SK-N-SH treated with all-trans-retinoic acid at 6 μM for 48 hours (cell line): ENCODE data around the gene PET100.

ENCODE experiments used
- ATAC-seq: fragments of 200-7000 bp; cut with Tn5 transposase; 3 replicates; pipeline ENCODE4 v1.9.1; 2020; ENCODE audit warnings: mild to moderate bottlenecking, moderate library complexity
- ARNTL ChIP-seq: fragments of 450-650 bp; formaldehyde crosslinking; IDR thresholded peaks from 2 replicates; pipeline ENCODE4 v1.5.0; 2020; ENCODE audit warnings: low read depth, mild to moderate bottlenecking, moderate library complexity, borderline replicate concordance
- CREB5 ChIP-seq: fragments of 250-450 bp; sonication (Bioruptor Pico); IDR thresholded peaks from 2 replicates; pipeline ENCODE4 v1.5.1; 2020; ENCODE audit warnings: low read depth, mild to moderate bottlenecking, moderate library complexity
- CSDC2 ChIP-seq: fragments of 250-450 bp; sonication (Bioruptor Pico); IDR thresholded peaks from 2 replicates; pipeline ENCODE4 v1.5.0; 2020; ENCODE audit warnings: mild to moderate bottlenecking, moderate library complexity
- CSRNP3 ChIP-seq: fragments of 250-450 bp; sonication (Bioruptor Pico); IDR thresholded peaks from 2 replicates; pipeline ENCODE4 v1.5.1; 2021; ENCODE audit warnings: mild to moderate bottlenecking, moderate library complexity
- ESRRG ChIP-seq: fragments of 250-450 bp; sonication (Bioruptor Pico); IDR thresholded peaks from 2 replicates; pipeline ENCODE4 v1.6.1; 2021; ENCODE audit warnings: mild to moderate bottlenecking
- GLIS3 ChIP-seq: fragments of 250-450 bp; sonication (Bioruptor Pico); IDR thresholded peaks from 2 replicates; pipeline ENCODE4 v1.5.0; 2020; ENCODE audit warnings: mild to moderate bottlenecking, moderate library complexity
- ISL1 ChIP-seq: fragments of 250-450 bp; sonication (Bioruptor Pico); IDR thresholded peaks from 2 replicates; pipeline ENCODE4 v2.1.2; 2022; ENCODE audit warnings: mild to moderate bottlenecking, moderate library complexity
- PATZ1 ChIP-seq: fragments of 250-450 bp; sonication (Bioruptor Pico); IDR thresholded peaks from 2 replicates; pipeline ENCODE4 v1.8.0; 2020; ENCODE audit warnings: mild to moderate bottlenecking, moderate library complexity, borderline replicate concordance
- POU6F1 ChIP-seq: fragments of 250-450 bp; sonication (Bioruptor Pico); IDR thresholded peaks from 2 replicates; pipeline ENCODE4 v1.8.0; 2021; ENCODE audit warnings: low read depth, mild to moderate bottlenecking, moderate library complexity, borderline replicate concordance
- PPARA ChIP-seq: fragments of 250-450 bp; sonication (Bioruptor Pico); IDR thresholded peaks from 2 replicates; pipeline ENCODE4 v1.5.0; 2020; ENCODE audit warnings: mild to moderate bottlenecking, borderline replicate concordance
- RARB ChIP-seq: fragments of 250-450 bp; sonication (Bioruptor Pico); IDR thresholded peaks from 2 replicates; pipeline ENCODE4 v1.8.0; 2021; ENCODE audit warnings: mild to moderate bottlenecking, moderate library complexity
- TCF4 ChIP-seq: fragments of 250-450 bp; sonication (Bioruptor Pico); IDR thresholded peaks from 2 replicates; pipeline ENCODE4 v1.8.0; 2021; ENCODE audit warnings: mild to moderate bottlenecking, moderate library complexity, borderline replicate concordance
- TSHZ2 ChIP-seq: fragments of 250-450 bp; sonication (Bioruptor Pico); IDR thresholded peaks from 2 replicates; pipeline ENCODE4 v1.5.0; 2020; ENCODE audit warnings: mild to moderate bottlenecking, moderate library complexity
- ZC3H10 ChIP-seq: fragments of 250-450 bp; sonication (Bioruptor Pico); IDR thresholded peaks from 2 replicates; pipeline ENCODE4 v1.5.1; 2021; ENCODE audit warnings: mild to moderate bottlenecking, moderate library complexity
- ZNF565 ChIP-seq: fragments of 450-650 bp; formaldehyde crosslinking; conservative IDR thresholded peaks from 2 replicates; pipeline ENCODE4 v1.5.0; 2020; ENCODE audit warnings: low read depth, mild to moderate bottlenecking, moderate library complexity
- ZNF70 ChIP-seq: fragments of 450-650 bp; formaldehyde crosslinking; IDR thresholded peaks from 2 replicates; pipeline ENCODE4 v1.5.0; 2020; ENCODE audit warnings: mild to moderate bottlenecking, moderate library complexity

PET100 gene

GRCh38 chr19:7646426-7646700 is 16.8 kb downstream of the PET100 start:
- ATAC-seq = no peak
- TF ChIP-seq TSHZ2 (CRISPR knock-in tag) = no peak
- no peak for TF ChIP-seq PATZ1 (CRISPR knock-in tag)
- no peak for TF ChIP-seq TCF4 (CRISPR knock-in tag)

- ATAC-seq = no peak
- no peak for TF ChIP-seq ISL1 (CRISPR knock-in tag)
- no peak for TF ChIP-seq CSDC2 (CRISPR knock-in tag)
- TF ChIP-seq RARB (CRISPR knock-in tag) = no peak
- no peak for TF ChIP-seq ZNF70
- TF ChIP-seq TCF4 (CRISPR knock-in tag) = no peak
- TF ChIP-seq POU6F1 (CRISPR knock-in tag) = no peak
- no peak for TF ChIP-seq ZC3H10 (CRISPR knock-in tag)
- TF ChIP-seq ESRRG (CRISPR knock-in tag) = no peak
- no peak for TF ChIP-seq CSRNP3 (CRISPR knock-in tag)
- no peak for TF ChIP-seq CREB5 (CRISPR knock-in tag)
- TF ChIP-seq ZNF565 (CRISPR knock-in tag) = no peak
- no peak for TF ChIP-seq GLIS3 (CRISPR knock-in tag)
Measured at GRCh38 chr19:7647156-7647555, 17.6 kb downstream of the PET100 start.

GRCh38 chr19:7648265-7649014 is 18.8 kb downstream of the PET100 start:
- no peak for ATAC-seq
- TF ChIP-seq ARNTL (CRISPR knock-in tag) = no peak
- no peak for TF ChIP-seq TSHZ2 (CRISPR knock-in tag)
- TF ChIP-seq TCF4 (CRISPR knock-in tag) = no peak
- TF ChIP-seq PPARA (CRISPR knock-in tag) = no peak
- TF ChIP-seq, all 23 proteins: peak for 0
